COLO668 (cell line): ENCODE results near the gene ARHGEF7.
A peak's percentile ranks its signal among the peaks of the same experiment; 100 is the strongest.

Experiments
- DNase-seq: peaks from one replicate; lab custom pipeline; 2025; ENCODE audit not compliant: unreplicated experiment; lab: John Stamatoyannopoulos, UW

ARHGEF7 gene

GRCh38 chr13:111132948-111133347 lies 17.8 kb downstream of the ARHGEF7 start:
- DNase-seq, result no peak

GRCh38 chr13:111139452-111139851 lies 24.3 kb downstream of the ARHGEF7 start:
- DNase-seq, result peak; percentile 71

- DNase-seq, result peak; percentile 96
Observed at GRCh38 chr13:111139873-111140561, 24.9 kb downstream of the ARHGEF7 start.

GRCh38 chr13:111140562-111141105 lies 25.5 kb downstream of the ARHGEF7 start:
- no peak for DNase-seq

- no peak for DNase-seq
Observed at GRCh38 chr13:111142472-111142871, 27.4 kb downstream of the ARHGEF7 start.

- no peak for DNase-seq
Observed at GRCh38 chr13:111143865-111144540, 28.9 kb downstream of the ARHGEF7 start.

- DNase-seq, result no peak
Observed at GRCh38 chr13:111145071-111145470, 30.0 kb downstream of the ARHGEF7 start.

GRCh38 chr13:111145506-111145905 lies 30.4 kb downstream of the ARHGEF7 start:
- DNase-seq, result no peak

GRCh38 chr13:111152844-111153243 lies 37.7 kb downstream of the ARHGEF7 start:
- peak; percentile 54 for DNase-seq

GRCh38 chr13:111153279-111153976 lies 38.3 kb downstream of the ARHGEF7 start:
- DNase-seq, result peak; percentile 97

- peak; percentile 83 for DNase-seq
Observed at GRCh38 chr13:111153977-111154332, 38.8 kb downstream of the ARHGEF7 start.

- no peak for DNase-seq
Observed at GRCh38 chr13:111156421-111156820, 41.3 kb downstream of the ARHGEF7 start.

GRCh38 chr13:111158136-111158805 lies 43.2 kb downstream of the ARHGEF7 start:
- no peak for DNase-seq

GRCh38 chr13:111159362-111160320 lies 44.5 kb downstream of the ARHGEF7 start:
- no peak for DNase-seq

- DNase-seq, result no peak
Observed at GRCh38 chr13:111160648-111161047, 45.5 kb downstream of the ARHGEF7 start.

GRCh38 chr13:111161601-111162600 lies 46.8 kb downstream of the ARHGEF7 start:
- no peak for DNase-seq

- DNase-seq, result no peak
Observed at GRCh38 chr13:111165241-111166010, 50.3 kb downstream of the ARHGEF7 start.
